ENCODE measurements around the gene SLC1A3.

Gene SLC1A3

GRCh38 chr5:36659411-36659810 is 53.0 kb downstream of the SLC1A3 start:
- DNase-seq (ENCODE audit: low read depth), result no peak

GRCh38 chr5:36660397-36661049 is 54.1 kb downstream of the SLC1A3 start:
- no peak overlapping the region for H3K4me3 ChIP-seq (ENCODE audit: low read depth, low read length)
- no peak for TF ChIP-seq CTCF (IDR thresholded peaks at IDR 0.05; ENCODE audit: insufficient read depth, low read depth, low read length, missing control alignments)
- no peak for DNase-seq (ENCODE audit: low read depth)

More at GRCh38 chr5:36659411-36659810, 53.0 kb downstream of the SLC1A3 start:
- no peak overlapping the region for H3K4me3 ChIP-seq (ENCODE audit: low read depth, low read length)
- no peak for TF ChIP-seq CTCF (IDR thresholded peaks at IDR 0.05; ENCODE audit: insufficient read depth, low read depth, low read length, missing control alignments)

- no peak for TF ChIP-seq CTCF (IDR thresholded peaks at IDR 0.05; ENCODE audit: insufficient read depth, low read depth, low read length, missing control alignments)
- no peak for DNase-seq (ENCODE audit: low read depth)
- no peak overlapping the region for H3K4me3 ChIP-seq (ENCODE audit: low read depth, low read length)
Observed at GRCh38 chr5:36661456-36662220, 55.2 kb downstream of the SLC1A3 start.

GRCh38 chr5:36662291-36662851 is 56.0 kb downstream of the SLC1A3 start:
- TF ChIP-seq CTCF (IDR thresholded peaks at IDR 0.05; ENCODE audit: insufficient read depth, low read depth, low read length, missing control alignments), result no peak
- DNase-seq (ENCODE audit: low read depth), result no peak
- H3K4me3 ChIP-seq (ENCODE audit: low read depth, low read length), result no peak overlapping the region

- no peak for DNase-seq (ENCODE audit: low read depth)
- no peak for TF ChIP-seq CTCF (IDR thresholded peaks at IDR 0.05; ENCODE audit: insufficient read depth, low read depth, low read length, missing control alignments)
- H3K4me3 ChIP-seq (ENCODE audit: low read depth, low read length), result no peak overlapping the region
Observed at GRCh38 chr5:36664766-36665165, 58.4 kb downstream of the SLC1A3 start.

- H3K4me3 ChIP-seq (ENCODE audit: low read depth, low read length), result no peak overlapping the region
- DNase-seq (ENCODE audit: low read depth), result no peak
- TF ChIP-seq CTCF (IDR thresholded peaks at IDR 0.05; ENCODE audit: insufficient read depth, low read depth, low read length, missing control alignments), result no peak
Observed at GRCh38 chr5:36665628-36666027, 59.2 kb downstream of the SLC1A3 start.
